ENCODE measurements around the gene METAP1.
"Not testable (repeated sequence)": the region's sequence is repeated elsewhere in the genome, so short reads cannot be mapped to it uniquely, and the experiment has no call there.

The METAP1 gene

DNA sequence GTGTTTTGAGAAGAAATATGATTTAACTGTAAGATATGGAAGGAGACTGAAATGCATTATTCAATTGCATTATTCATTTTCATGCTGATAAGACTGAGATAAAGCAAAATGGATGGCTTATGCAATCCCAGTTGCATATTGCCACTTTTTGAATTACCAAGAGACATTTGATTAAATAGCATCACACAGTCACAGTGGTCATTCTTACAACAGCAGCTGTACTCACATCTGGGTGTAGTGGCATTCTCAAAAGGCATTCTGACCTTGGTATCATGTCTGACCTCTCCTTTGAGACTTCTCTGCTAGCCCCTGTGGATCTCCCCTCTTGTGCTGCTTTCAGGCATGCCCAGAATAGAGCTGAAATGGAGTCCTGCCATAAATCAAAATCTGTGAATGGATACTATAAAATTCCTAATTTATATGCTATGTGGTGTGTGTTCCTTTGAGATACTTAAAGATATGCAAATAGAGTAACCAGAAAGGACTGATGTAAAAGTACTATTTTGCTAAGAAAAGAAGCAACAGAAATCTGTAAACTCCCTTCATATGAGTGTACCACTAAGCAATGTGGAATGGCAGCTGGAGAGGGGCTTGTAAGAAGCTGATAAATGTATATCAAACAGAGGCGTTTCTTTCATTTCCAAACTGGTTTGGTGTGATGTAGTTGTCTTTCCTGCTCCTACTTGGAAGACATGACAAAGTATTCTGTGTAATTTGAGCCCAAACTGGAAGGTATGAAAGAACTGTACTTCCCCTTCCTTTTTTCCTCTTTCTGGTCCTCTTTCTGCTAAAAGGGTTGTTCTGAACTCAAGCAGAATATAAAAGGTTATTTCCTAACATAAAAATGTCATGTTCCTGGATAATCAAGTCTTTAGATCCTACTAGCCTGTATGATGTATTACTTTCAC, 25.4 kb upstream of the METAP1 start:
- no peaks in the 10 kb centered on the region for H3K27me3 ChIP-seq (ENCODE audit: control insufficient read depth, insufficient read depth, low read length)

DNA sequence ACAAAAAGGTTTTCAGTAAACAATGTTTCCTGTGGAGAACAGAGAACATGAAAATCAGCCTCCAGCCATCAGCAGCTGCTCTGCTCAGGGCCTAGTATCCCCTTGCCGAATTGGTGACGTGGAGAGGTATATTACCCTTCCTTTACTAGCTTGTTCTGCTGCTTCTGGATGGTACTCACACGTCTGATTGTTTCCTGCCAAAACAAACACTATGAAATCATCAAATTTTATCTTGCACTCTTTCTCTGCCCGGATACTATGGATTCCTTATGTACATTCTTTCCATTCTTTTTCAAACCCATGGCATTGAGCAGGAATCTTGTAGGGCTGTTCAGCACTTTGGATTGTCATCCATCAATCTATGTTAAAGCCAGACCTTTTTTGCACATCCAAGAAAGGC, 18.8 kb upstream of the METAP1 start:
- Histone ChIP-seq H3K9ac (ENCODE audit: low read length) (no peak overlapping the region), H3K36me3 (ENCODE audit: control insufficient read depth, insufficient read depth, low read length) (no peaks in the 10 kb centered on the region), H3K4me1 (ENCODE audit: control insufficient read depth, insufficient read depth, low read length) (no peaks in the 10 kb centered on the region), H3K27me3 (ENCODE audit: control insufficient read depth, insufficient read depth, low read length) (no peaks in the 10 kb centered on the region), H3K4me3 (ENCODE audit: low read length) (no peak overlapping the region), H3K27ac (ENCODE audit: low read depth, low read length) (no peak overlapping the region)

More for the DNA sequence above, 25.4 kb upstream of the METAP1 start:
- Histone ChIP-seq H3K9ac (ENCODE audit: low read length) (no peak overlapping the region), H3K4me3 (ENCODE audit: low read length) (no peak overlapping the region), H3K27ac (ENCODE audit: low read depth, low read length) (no peak overlapping the region), H3K36me3 (ENCODE audit: control insufficient read depth, insufficient read depth, low read length) (no peaks in the 10 kb centered on the region), H3K4me1 (ENCODE audit: control insufficient read depth, insufficient read depth, low read length) (no peaks in the 10 kb centered on the region)

DNA sequence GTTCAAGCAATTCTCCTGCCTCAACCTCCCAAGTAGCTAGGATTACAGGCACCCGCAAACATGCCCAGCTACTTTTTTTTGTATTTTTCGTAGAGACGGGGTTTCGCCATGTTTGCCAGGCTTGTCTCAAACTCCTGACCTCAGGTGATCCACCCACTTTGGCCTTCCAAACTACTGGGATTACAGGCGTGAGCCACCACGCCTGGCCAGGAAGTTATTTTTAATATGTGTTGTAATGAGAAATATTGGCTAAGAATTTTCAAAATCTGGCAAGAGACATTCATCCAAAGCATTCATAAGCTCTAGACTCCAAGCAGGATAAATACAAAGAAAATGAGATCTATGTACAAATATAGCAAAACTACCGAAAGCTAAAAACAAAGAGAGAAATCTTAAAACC, 18.0 kb upstream of the METAP1 start:
- H3K36me3 ChIP-seq (ENCODE audit: control insufficient read depth, insufficient read depth, low read length): no peaks in the 10 kb centered on the region
- no peak overlapping the region for H3K27ac ChIP-seq (ENCODE audit: low read depth, low read length)
- H3K9ac ChIP-seq (ENCODE audit: low read length): no peak overlapping the region
- no peak overlapping the region for H3K4me3 ChIP-seq (ENCODE audit: low read length)
- H3K4me1 ChIP-seq (ENCODE audit: control insufficient read depth, insufficient read depth, low read length): no peaks in the 10 kb centered on the region
- no peaks in the 10 kb centered on the region for H3K27me3 ChIP-seq (ENCODE audit: control insufficient read depth, insufficient read depth, low read length)

DNA sequence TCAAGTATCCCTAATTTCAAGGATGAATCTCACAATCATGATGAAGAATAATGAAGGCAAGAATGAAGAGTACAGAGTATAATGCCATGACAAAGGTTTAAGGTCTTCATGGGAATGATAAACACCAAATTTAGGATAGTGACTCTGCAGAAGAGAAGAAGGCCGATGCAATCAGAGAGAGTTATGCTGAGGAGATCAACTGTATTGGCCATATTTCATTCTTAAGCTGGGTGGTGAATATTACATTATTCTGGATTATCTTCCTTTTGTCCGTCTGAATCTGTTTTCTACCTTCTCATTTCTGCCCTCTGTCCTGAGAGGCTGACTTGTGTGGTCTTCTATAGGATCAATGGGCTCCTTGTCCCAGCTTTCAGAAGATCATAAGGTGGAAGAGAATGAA, 7.8 kb upstream of the METAP1 start:
- Histone ChIP-seq H3K9ac (ENCODE audit: low read length) (no peak overlapping the region), H3K36me3 (ENCODE audit: control insufficient read depth, insufficient read depth, low read length) (no peaks in the 10 kb centered on the region), H3K27ac (ENCODE audit: low read depth, low read length) (no peak overlapping the region), H3K4me3 (ENCODE audit: low read length) (no peak overlapping the region), H3K4me1 (ENCODE audit: control insufficient read depth, insufficient read depth, low read length) (no peaks in the 10 kb centered on the region), H3K27me3 (ENCODE audit: control insufficient read depth, insufficient read depth, low read length) (no peaks in the 10 kb centered on the region)

DNA sequence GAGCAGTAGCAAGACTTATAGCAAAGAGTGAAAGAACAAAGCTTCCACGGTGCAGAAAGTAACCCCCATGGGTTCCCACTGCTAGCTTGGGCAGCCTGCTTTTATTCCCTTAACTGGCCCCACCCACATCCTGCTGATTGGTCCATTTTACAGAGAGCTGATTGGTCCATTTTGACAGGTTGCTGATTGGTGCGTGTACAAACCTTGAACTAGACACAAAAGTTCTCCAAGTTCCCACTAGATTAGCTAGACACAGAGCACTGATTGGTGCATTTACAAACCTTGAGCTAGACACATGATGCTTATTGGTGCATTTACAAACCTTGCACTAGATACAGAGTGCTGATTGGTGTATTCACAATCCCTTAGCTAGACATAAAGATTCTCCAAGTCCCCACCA, 2.7 kb upstream of the METAP1 start:
- H3K4me3 ChIP-seq (ENCODE audit: low read length); H3K36me3 ChIP-seq (ENCODE audit: control insufficient read depth, insufficient read depth, low read length); H3K27ac ChIP-seq (ENCODE audit: low read depth, low read length); H3K4me1 ChIP-seq (ENCODE audit: control insufficient read depth, insufficient read depth, low read length); H3K9ac ChIP-seq (ENCODE audit: low read length); H3K27me3 ChIP-seq (ENCODE audit: control insufficient read depth, insufficient read depth, low read length): not testable (repeated sequence)

DNA sequence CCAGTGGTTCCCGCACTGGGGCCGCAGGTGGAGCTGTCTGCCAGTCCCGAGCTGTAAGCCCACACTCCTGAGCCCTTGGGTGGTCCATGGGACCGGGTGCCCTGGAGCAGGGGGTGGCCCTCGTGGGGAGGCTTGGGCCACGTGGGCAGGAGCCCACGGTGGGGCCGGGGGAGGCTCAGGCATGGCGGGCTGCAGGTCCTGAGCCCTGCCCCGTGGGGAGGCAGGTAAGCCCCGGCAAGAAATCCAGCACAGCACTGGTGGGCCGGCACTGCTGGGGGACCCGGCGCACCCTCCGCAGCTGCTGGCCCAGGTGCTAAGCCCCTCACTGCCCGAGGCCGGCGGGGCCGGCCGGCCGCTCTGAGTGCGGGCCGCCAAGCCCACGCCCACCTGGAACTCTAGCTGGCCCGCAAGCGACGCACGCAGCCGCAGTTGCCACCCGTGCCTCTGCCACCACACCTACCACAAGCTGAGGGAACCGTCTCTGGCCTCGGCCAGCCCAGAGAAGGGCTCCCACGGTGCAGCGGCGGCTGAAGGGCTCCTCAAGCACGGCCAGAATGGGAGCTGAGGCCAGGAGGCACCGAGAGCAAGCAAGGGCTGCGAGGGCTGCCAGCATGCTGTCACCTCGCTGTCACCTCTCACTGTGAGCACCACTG, 2.0 kb upstream of the METAP1 start:
- no peak overlapping the region for H3K4me3 ChIP-seq (ENCODE audit: low read length)
- no peak overlapping the region for H3K27ac ChIP-seq (ENCODE audit: low read depth, low read length)
- H3K36me3 ChIP-seq (ENCODE audit: control insufficient read depth, insufficient read depth, low read length): no peaks in the 10 kb centered on the region
- no peak overlapping the region for H3K9ac ChIP-seq (ENCODE audit: low read length)
- no peaks in the 10 kb centered on the region for H3K27me3 ChIP-seq (ENCODE audit: control insufficient read depth, insufficient read depth, low read length)
- peaks cover 8% of the 10 kb centered on the region for H3K4me1 ChIP-seq (ENCODE audit: control insufficient read depth, insufficient read depth, low read length)

DNA sequence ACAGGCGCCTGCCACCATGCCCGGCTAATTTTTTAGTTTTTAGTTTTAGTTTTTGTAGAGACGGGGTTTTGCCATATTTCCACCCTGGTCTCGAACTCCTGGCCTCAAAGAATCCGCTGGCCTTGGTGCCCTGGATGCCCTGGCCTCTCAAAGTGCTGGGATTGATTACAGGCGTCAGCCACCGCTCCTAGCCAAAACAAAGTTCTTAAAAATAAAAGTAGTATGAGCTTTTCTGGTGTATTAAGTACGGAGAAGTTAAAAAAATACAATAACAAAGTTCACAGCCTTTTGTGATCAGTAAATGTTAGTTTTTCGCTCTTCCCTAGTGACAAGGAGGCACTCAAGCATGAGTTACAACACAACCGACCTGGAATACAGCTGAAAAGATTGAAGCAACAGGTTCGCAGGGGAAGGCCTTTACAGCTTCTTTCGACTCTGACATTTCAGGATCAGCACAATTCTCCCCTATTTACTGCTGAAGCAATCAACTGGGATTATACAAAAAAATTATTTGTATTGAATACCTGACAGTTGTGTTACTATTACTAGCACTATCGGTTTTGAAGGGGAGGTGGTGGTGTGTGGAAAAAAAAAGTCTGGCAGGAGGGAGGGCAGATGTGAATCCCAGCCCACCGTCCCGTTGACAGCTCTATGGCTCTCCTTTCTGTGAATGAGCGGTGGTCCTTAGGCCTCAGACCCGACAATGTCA, 893 bp upstream of the METAP1 start:
- H3K9ac ChIP-seq (ENCODE audit: low read length): peak overlapping the region; percentile 57
- peaks cover 8% of the 10 kb centered on the region for H3K4me1 ChIP-seq (ENCODE audit: control insufficient read depth, insufficient read depth, low read length)
- H3K27me3 ChIP-seq (ENCODE audit: control insufficient read depth, insufficient read depth, low read length): no peaks in the 10 kb centered on the region
- H3K4me3 ChIP-seq (ENCODE audit: low read length): peak overlapping the region; percentile 83
- no peaks in the 10 kb centered on the region for H3K36me3 ChIP-seq (ENCODE audit: control insufficient read depth, insufficient read depth, low read length)
- peak overlapping the region; percentile 92 for H3K27ac ChIP-seq (ENCODE audit: low read depth, low read length)

DNA sequence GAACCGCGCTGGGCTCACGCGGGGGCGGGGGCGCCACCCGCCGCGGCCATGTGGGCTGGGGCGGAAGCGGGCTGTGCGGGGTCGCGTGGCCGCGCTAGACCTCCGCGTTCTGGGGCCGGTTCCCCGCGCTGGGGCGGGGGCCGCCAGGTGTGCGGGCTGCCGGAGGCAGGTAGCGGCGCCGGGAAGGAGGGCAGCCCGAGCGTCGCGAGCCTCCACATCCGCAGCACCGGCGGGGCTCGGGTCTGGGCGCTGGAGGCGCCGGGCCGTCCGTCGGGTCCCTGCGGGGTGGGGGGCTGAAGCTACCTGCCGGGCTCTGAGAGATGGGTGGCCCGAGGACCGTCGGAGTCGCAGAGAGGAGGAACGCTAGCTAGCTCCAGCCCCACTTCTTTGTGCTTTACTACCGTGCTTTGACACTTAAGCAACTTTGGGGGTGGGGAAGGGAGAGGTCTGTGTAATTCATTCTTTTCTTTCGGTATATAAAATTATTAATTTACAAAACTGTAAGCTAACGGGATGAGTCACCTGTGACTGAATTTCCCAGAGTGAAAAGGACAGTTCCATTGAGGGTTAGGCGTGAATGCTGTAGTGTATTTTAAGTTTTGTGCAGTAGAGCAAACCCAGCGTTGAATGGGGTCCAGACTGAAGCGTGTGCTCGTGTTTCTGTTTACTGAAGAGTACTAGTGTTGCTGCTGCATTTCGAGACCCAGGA, 689 bp downstream of the METAP1 start:
- Histone ChIP-seq H3K27me3 (ENCODE audit: control insufficient read depth, insufficient read depth, low read length) (no peaks in the 10 kb centered on the region), H3K36me3 (ENCODE audit: control insufficient read depth, insufficient read depth, low read length) (no peaks in the 10 kb centered on the region), H3K27ac (ENCODE audit: low read depth, low read length) (peak overlapping the region; percentile 85), H3K4me3 (ENCODE audit: low read length) (peak overlapping the region; percentile 97), H3K9ac (ENCODE audit: low read length) (peak overlapping the region; percentile 80), H3K4me1 (ENCODE audit: control insufficient read depth, insufficient read depth, low read length) (peaks cover 8% of the 10 kb centered on the region)

DNA sequence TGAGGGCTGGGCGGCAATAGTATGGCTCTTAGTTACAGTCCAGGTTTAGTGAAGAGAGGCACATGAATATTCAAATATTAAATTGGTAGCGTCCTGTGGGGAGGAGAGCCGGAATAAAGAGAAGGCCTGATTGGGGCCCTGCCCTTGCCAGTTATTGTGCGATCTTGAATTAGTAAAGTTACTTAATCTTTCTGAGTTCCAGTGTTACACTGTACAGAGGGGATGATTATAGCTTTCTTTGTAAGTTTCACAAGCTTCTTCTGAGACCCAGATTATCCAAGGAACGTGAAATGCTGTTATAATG, 1.2 kb downstream of the METAP1 start:
- Histone ChIP-seq H3K27me3 (ENCODE audit: control insufficient read depth, insufficient read depth, low read length) (no peaks in the 10 kb centered on the region), H3K9ac (ENCODE audit: low read length) (no peak overlapping the region), H3K36me3 (ENCODE audit: control insufficient read depth, insufficient read depth, low read length) (no peaks in the 10 kb centered on the region), H3K4me1 (ENCODE audit: control insufficient read depth, insufficient read depth, low read length) (peaks cover 8% of the 10 kb centered on the region), H3K4me3 (ENCODE audit: low read length) (peak overlapping the region; percentile 97), H3K27ac (ENCODE audit: low read depth, low read length) (no peak overlapping the region)

DNA sequence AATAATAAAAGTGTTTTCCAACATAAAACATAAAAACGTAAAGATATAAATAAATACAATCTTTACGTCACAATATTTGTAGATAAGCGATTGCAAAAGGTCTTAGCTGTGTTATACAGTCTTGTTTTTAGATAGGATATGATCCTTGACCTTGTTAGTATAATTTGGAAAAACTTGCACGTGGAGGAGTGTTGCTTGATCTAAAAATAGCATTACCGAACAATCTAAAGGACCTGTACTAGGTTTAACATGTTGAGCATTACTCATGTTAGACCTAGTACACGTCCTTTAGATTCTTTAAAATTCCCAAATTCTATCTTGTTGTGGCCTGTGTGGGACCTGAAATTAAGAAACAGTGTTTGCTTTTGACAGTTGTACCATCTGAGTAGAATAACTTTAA, 1.6 kb downstream of the METAP1 start:
- Histone ChIP-seq H3K36me3 (ENCODE audit: control insufficient read depth, insufficient read depth, low read length) (no peaks in the 10 kb centered on the region), H3K27me3 (ENCODE audit: control insufficient read depth, insufficient read depth, low read length) (no peaks in the 10 kb centered on the region), H3K4me3 (ENCODE audit: low read length) (no peak overlapping the region), H3K27ac (ENCODE audit: low read depth, low read length) (no peak overlapping the region), H3K4me1 (ENCODE audit: control insufficient read depth, insufficient read depth, low read length) (peaks cover 11% of the 10 kb centered on the region), H3K9ac (ENCODE audit: low read length) (no peak overlapping the region)

DNA sequence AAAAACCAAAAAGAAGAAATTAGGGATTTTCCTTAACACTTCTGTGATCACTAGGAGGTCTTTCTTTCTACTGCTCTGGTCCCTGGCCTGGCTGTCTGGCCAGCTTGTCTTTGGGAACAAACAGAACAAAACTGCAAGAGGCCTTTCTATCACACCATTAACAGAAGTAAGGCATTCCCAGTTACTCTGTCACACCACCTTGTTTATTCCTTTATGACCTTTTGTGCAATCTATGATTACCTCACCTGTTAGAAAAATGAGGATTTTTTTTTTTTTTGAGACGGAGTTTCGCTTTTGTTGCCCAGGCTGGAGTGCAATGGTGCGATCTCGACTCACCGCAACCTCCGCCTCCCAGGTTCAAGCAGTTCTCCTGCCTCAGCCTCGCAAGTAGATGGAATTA, 3.0 kb downstream of the METAP1 start:
- H3K4me3 ChIP-seq (ENCODE audit: low read length): no peak overlapping the region
- H3K4me1 ChIP-seq (ENCODE audit: control insufficient read depth, insufficient read depth, low read length): peaks cover 11% of the 10 kb centered on the region
- no peaks in the 10 kb centered on the region for H3K27me3 ChIP-seq (ENCODE audit: control insufficient read depth, insufficient read depth, low read length)
- no peaks in the 10 kb centered on the region for H3K36me3 ChIP-seq (ENCODE audit: control insufficient read depth, insufficient read depth, low read length)
- no peak overlapping the region for H3K27ac ChIP-seq (ENCODE audit: low read depth, low read length)
- no peak overlapping the region for H3K9ac ChIP-seq (ENCODE audit: low read length)

DNA sequence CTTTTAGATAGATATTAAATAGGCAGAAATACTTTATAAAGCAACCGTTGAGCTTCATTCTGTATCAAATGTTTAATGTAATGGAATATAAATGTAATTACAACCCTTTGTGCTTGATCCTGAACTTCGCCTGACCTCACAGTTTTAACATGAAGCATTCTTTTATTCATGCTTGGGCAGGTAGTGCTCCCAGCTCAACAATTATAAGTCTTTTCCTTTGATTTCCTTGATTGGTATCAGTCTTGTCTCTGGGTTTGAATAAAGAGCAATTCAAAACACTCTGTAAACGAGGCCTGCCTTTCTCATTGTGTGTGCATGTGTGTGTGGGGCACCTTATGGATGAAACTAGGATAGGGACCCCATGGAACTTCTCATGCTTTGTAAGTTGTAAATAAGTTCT, 6.8 kb downstream of the METAP1 start:
- Histone ChIP-seq H3K27me3 (ENCODE audit: control insufficient read depth, insufficient read depth, low read length) (no peaks in the 10 kb centered on the region), H3K4me1 (ENCODE audit: control insufficient read depth, insufficient read depth, low read length) (peaks cover 3% of the 10 kb centered on the region), H3K27ac (ENCODE audit: low read depth, low read length) (no peak overlapping the region), H3K4me3 (ENCODE audit: low read length) (no peak overlapping the region), H3K9ac (ENCODE audit: low read length) (no peak overlapping the region), H3K36me3 (ENCODE audit: control insufficient read depth, insufficient read depth, low read length) (no peaks in the 10 kb centered on the region)
